ENCODE results near the gene LRRK1. TPM values are rescaled to one million over a fixed set of nuclear protein-coding genes. Genes with fewer than 3 reads are reported as not detected.
A peak's percentile ranks its signal among the peaks of the same experiment; 100 is the strongest.

The LRRK1 gene
- total and polyA plus RNA-seq, 4 donors = 5.0 to 5.3 (median 5.2) TPM

DNA sequence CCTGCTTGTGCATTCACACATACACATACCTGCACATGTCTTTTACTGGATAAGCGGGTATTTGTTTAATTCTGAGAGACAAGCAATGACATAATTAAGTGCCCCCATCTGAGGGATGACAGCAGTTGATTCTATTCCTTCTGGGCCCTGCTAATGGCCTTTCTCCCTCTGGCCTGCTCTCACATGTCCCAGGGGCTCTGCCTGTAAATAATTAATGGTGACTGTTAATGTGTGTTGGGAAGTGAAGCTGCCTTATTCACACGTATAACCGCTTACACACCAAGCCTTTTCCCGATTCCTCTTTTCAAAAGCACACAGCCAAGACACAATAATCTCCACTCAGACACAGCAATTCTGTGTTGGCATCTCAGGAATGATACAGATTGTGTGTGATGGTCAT is 47.8 kb downstream of the LRRK1 start:
- no CpG with 5 or more reads among the region's 4 CpGs for WGBS (ENCODE audit: insufficient coverage)
- Histone ChIP-seq H3K4me3 (ENCODE audit: low read depth, low read length) (no peak overlapping the region), H3K27me3 (ENCODE audit: control insufficient read depth, insufficient read depth, low read length) (peaks cover 5% of the 10 kb centered on the region), H3K27ac (ENCODE audit: low read depth, low read length) (no peak overlapping the region), H3K9me3 (ENCODE audit: control insufficient read depth, insufficient read depth, low read length) (no peaks in the 10 kb centered on the region), H3K36me3 (ENCODE audit: control insufficient read depth, insufficient read depth, low read length) (no peaks in the 10 kb centered on the region), H3K4me1 (ENCODE audit: control insufficient read depth, insufficient read depth, low read length) (no peaks in the 10 kb centered on the region)
- DNase-seq (ENCODE audit: low read depth in 4 of 6, low spot score in 6 of 6) = peak in 1 of 6 donors; percentile 13

DNA sequence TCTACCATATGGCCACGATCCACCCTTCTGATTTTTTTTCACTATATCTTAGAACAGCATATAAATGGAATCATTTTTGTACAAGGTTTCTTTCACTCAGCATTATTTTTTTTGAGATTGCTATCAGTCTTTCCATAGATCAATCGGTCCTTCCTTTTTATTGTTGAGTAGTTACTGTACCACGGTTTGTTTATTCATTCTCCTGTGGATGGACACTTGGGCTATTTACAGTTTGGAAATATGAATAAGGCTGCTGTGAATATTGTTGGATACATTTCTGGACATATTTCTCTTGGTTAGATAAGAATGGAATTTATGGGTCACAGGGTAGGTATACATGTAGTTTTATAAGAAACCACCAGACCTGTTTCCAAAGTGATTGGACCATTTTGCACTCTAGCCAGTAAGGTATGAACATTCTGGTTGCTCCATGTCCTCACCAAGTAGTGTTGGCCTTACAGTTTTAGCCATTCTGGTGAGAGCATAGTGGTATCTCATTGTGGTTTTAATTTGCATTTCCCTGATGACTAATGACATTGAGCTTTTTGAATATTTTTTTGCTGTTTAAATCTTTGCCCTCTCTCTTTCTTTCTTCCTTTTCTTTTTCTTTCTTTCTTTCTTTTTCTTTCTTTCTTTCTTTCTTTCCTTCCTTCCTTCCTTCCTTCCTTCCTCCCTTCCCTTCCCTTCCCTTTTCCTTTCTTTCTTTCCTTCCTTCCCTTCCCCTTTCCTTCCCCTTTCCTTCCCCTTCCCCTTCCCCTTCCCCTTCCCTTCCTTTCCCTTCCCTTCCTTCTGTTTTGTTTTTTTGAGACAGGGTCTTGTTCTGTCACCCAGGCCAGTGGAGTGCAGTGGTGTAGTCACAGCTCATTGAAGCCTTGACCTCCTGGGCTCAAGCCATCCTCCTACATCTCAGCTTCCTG is 49.2 kb downstream of the LRRK1 start:
- H3K27ac ChIP-seq (ENCODE audit: low read depth, low read length) = no peak overlapping the region
- no peak overlapping the region for H3K4me3 ChIP-seq (ENCODE audit: low read depth, low read length)
- no peak for DNase-seq (ENCODE audit: low read depth in 4 of 6, low spot score in 6 of 6)
- no peaks in the 10 kb centered on the region for H3K36me3 ChIP-seq (ENCODE audit: control insufficient read depth, insufficient read depth, low read length)
- H3K4me1 ChIP-seq (ENCODE audit: control insufficient read depth, insufficient read depth, low read length) = peaks cover 4% of the 10 kb centered on the region
- H3K27me3 ChIP-seq (ENCODE audit: control insufficient read depth, insufficient read depth, low read length) = peaks cover 13% of the 10 kb centered on the region
- no peaks in the 10 kb centered on the region for H3K9me3 ChIP-seq (ENCODE audit: control insufficient read depth, insufficient read depth, low read length)
- 67% methylated on average over 1 of the region's 3 CpGs for WGBS (ENCODE audit: insufficient coverage)

DNA sequence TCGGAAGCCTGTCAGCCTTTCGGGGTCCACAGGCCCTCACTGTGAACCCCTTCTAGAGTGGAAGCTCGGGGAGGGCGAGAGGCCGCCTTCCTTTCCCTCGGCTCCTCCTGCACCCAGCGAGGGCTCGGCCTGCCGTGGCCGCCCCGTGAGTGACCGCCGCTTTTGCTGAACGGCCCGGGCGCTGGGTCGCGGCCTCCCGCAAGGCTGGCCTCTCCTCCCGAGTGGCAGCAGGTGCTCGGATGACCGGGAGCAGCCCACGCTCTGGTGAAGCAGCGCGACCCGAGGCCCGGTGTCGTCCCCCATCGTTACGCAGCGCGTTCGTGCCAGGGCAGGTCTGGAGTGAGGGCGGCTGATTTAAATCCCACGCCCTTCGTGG is 53.8 kb downstream of the LRRK1 start:
- WGBS (ENCODE audit: insufficient coverage) = 19% methylated on average over 36 of the region's 36 CpGs
- H3K27me3 ChIP-seq (ENCODE audit: control insufficient read depth, insufficient read depth, low read length) = peaks cover 52% of the 10 kb centered on the region
- H3K27ac ChIP-seq (ENCODE audit: low read depth, low read length) = no peak overlapping the region
- no peak for DNase-seq (ENCODE audit: low read depth in 4 of 6, low spot score in 6 of 6)
- H3K4me3 ChIP-seq (ENCODE audit: low read depth, low read length) = no peak overlapping the region
- H3K36me3 ChIP-seq (ENCODE audit: control insufficient read depth, insufficient read depth, low read length) = no peaks in the 10 kb centered on the region
- peaks cover 10% of the 10 kb centered on the region for H3K4me1 ChIP-seq (ENCODE audit: control insufficient read depth, insufficient read depth, low read length)
- no peaks in the 10 kb centered on the region for H3K9me3 ChIP-seq (ENCODE audit: control insufficient read depth, insufficient read depth, low read length)

DNA sequence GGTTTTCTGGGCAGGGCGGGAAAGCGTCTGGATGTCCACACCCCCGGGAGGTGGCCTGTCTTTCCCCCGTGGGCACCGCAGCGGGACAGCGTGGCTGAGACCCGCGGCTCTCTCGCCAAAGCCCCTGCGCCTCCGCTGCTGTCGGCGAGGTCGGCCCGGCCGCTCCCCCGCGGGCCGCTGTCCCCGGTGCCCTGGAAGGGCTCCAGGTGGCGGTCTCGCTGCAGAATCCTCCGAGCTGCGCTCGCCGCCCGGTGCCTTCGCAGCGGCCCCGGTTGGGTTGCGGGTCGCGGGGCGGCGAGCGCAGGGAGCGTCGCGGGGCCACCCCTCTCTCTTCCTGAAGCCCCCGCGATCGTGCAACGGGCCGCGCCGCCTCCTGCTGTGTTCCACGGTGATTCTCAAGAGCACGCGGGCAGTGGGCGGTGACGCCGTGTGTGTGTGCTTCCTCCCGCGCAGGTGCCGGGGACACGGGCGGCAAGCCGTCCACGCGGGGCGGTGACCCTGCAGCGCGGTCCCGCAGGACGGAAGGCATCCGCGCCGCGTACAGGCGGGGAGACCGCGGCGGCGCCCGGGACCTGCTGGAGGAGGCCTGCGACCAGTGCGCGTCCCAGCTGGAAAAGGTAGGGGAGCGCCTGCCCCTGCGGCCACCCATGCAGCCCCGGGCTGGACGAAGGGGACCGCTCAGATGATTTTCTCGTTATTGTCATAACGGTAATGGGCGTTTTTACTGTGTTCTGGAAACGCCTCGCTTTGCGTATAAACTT is 54.4 kb downstream of the LRRK1 start:
- Histone ChIP-seq H3K27me3 (ENCODE audit: control insufficient read depth, insufficient read depth, low read length) (peaks cover 54% of the 10 kb centered on the region), H3K4me3 (ENCODE audit: low read depth, low read length) (no peak overlapping the region), H3K4me1 (ENCODE audit: control insufficient read depth, insufficient read depth, low read length) (peaks cover 10% of the 10 kb centered on the region), H3K36me3 (ENCODE audit: control insufficient read depth, insufficient read depth, low read length) (no peaks in the 10 kb centered on the region), H3K9me3 (ENCODE audit: control insufficient read depth, insufficient read depth, low read length) (no peaks in the 10 kb centered on the region), H3K27ac (ENCODE audit: low read depth, low read length) (no peak overlapping the region)
- DNase-seq (ENCODE audit: low read depth in 4 of 6, low spot score in 6 of 6) = peak in 2 of 6 donors; percentile 21 to 52
- WGBS (ENCODE audit: insufficient coverage) = 2% methylated on average over 86 of the region's 90 CpGs

DNA sequence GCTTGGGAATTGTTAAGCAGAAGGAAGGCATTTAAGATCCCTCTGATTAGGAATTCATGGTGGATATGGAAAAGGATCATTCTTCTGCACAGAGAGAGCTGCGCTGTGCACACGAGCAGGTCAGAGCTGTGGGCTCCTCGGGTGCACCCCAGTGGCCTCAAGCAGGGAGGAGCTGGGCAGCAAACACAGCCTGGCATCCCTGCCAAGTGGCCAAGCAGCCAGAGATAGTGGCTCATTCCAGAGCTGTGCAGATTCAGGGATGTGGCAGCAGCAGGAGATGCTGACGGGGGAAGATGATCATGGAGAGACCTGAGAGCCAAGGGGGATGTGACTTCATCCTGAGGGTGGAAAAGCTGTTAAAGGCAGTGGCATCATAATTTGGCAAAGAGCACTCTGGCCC is 55.9 kb downstream of the LRRK1 start:
- peaks cover 54% of the 10 kb centered on the region for H3K27me3 ChIP-seq (ENCODE audit: control insufficient read depth, insufficient read depth, low read length)
- no peak overlapping the region for H3K27ac ChIP-seq (ENCODE audit: low read depth, low read length)
- no peaks in the 10 kb centered on the region for H3K9me3 ChIP-seq (ENCODE audit: control insufficient read depth, insufficient read depth, low read length)
- peaks cover 10% of the 10 kb centered on the region for H3K4me1 ChIP-seq (ENCODE audit: control insufficient read depth, insufficient read depth, low read length)
- H3K36me3 ChIP-seq (ENCODE audit: control insufficient read depth, insufficient read depth, low read length) = no peaks in the 10 kb centered on the region
- WGBS (ENCODE audit: insufficient coverage) = 48% methylated on average over 4 of the region's 4 CpGs
- no peak overlapping the region for H3K4me3 ChIP-seq (ENCODE audit: low read depth, low read length)
- no peak for DNase-seq (ENCODE audit: low read depth in 4 of 6, low spot score in 6 of 6)

DNA sequence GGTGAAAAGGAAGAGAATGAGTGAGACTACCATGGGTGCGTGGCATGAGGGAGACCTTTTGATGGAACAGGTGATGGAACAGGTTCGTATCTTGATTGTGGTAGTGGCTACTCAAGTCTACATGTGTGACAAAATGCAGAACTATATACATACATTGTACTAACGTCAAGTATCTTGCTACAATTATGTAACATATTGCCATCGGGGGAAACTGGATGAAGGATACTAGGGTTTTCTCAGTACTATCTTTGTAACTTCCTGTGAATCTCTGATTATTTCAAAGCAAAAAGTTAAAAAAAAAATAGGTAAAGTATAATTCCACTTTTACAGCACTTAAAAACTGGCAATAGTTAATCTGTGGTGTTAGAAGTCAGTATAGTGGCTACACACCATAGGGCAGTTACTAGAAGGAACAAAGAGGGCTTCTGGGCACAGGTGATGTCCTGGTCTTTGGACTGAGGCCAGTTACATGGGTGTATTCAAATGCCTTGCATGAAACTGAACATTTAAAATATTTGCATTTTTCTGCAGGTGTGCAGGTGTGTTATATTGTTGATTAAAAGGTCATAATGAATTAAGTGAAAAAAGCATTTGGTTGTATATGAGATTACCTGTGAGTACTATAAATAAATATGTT is 61.4 kb downstream of the LRRK1 start:
- 57% methylated on average over 1 of the region's 4 CpGs for WGBS (ENCODE audit: insufficient coverage)
- DNase-seq (ENCODE audit: low read depth in 4 of 6, low spot score in 6 of 6) = no peak
- Histone ChIP-seq H3K4me3 (ENCODE audit: low read depth, low read length) (no peak overlapping the region), H3K36me3 (ENCODE audit: control insufficient read depth, insufficient read depth, low read length) (no peaks in the 10 kb centered on the region), H3K9me3 (ENCODE audit: control insufficient read depth, insufficient read depth, low read length) (no peaks in the 10 kb centered on the region), H3K27ac (ENCODE audit: low read depth, low read length) (no peak overlapping the region), H3K4me1 (ENCODE audit: control insufficient read depth, insufficient read depth, low read length) (no peaks in the 10 kb centered on the region), H3K27me3 (ENCODE audit: control insufficient read depth, insufficient read depth, low read length) (peaks cover 18% of the 10 kb centered on the region)

DNA sequence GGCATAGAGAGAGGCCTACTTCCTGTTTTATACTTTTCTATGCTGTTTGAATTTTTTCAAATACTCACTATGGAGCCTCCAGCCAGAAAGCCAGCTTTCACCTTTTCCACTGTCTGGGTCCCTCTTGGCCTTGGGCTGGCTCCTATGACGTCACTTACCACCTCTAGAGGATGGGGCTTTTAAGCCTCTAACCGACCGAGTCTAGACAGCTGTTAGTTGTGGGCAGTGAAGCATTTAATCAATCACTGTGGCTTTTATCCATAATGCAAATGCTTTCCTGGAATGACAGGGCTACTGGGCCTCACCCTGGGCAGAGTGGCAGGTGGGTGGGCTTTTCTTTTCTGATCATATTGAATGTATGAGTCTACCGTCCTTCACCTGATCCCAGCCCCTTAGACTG is 61.9 kb downstream of the LRRK1 start:
- DNase-seq (ENCODE audit: low read depth in 4 of 6, low spot score in 6 of 6) = no peak
- H3K9me3 ChIP-seq (ENCODE audit: control insufficient read depth, insufficient read depth, low read length) = no peaks in the 10 kb centered on the region
- H3K4me3 ChIP-seq (ENCODE audit: low read depth, low read length) = no peak overlapping the region
- peaks cover 15% of the 10 kb centered on the region for H3K27me3 ChIP-seq (ENCODE audit: control insufficient read depth, insufficient read depth, low read length)
- H3K27ac ChIP-seq (ENCODE audit: low read depth, low read length) = no peak overlapping the region
- no peaks in the 10 kb centered on the region for H3K36me3 ChIP-seq (ENCODE audit: control insufficient read depth, insufficient read depth, low read length)
- H3K4me1 ChIP-seq (ENCODE audit: control insufficient read depth, insufficient read depth, low read length) = no peaks in the 10 kb centered on the region
- no CpG with 5 or more reads among the region's 4 CpGs for WGBS (ENCODE audit: insufficient coverage)

DNA sequence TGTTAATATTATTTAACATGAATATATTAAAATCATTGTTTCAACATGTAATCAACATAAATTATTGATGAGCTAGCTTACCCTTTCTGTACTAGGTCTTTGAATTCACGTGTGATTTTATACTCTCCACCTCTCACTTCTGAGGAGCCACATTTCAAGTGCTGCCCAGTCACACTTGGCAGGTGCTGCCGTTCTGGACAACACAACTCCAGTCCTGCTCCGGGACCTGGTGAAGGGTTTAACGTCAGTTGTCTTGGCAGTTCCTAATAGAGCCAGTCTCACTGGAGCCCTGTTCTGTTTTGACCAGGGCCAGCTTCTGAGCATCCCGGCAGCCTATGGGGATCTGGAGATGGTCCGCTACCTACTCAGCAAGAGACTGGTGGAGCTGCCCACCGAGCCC is 64.1 kb downstream of the LRRK1 start:
- no peak for DNase-seq (ENCODE audit: low read depth in 4 of 6, low spot score in 6 of 6)

DNA sequence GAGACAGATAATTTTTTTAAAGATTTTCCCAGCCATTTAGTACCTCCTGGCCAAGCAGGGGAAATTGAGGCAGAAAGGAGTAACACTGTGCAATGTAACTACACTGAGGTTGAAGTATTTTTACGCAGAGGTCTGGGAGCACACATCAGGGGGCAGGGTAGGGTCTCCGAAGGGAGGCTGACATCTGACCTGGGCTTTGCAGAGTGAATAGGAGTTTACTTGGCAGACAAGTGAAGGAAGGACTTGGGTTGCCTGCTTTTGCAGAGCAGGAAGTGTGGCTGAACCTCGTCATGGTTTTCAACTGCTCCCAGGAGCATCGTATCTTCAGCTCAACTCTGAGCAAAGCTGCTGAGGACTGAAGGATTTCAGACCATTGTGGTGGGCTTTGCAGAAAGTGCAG is 66.2 kb downstream of the LRRK1 start:
- Histone ChIP-seq H3K9me3 (ENCODE audit: control insufficient read depth, insufficient read depth, low read length) (no peaks in the 10 kb centered on the region), H3K36me3 (ENCODE audit: control insufficient read depth, insufficient read depth, low read length) (no peaks in the 10 kb centered on the region), H3K4me3 (ENCODE audit: low read depth, low read length) (no peak overlapping the region), H3K27ac (ENCODE audit: low read depth, low read length) (no peak overlapping the region), H3K27me3 (ENCODE audit: control insufficient read depth, insufficient read depth, low read length) (no peaks in the 10 kb centered on the region), H3K4me1 (ENCODE audit: control insufficient read depth, insufficient read depth, low read length) (no peaks in the 10 kb centered on the region)
- WGBS (ENCODE audit: insufficient coverage) = 75% methylated on average over 4 of the region's 4 CpGs
- DNase-seq (ENCODE audit: low read depth in 4 of 6, low spot score in 6 of 6) = no peak

More for the DNA sequence above, 64.1 kb downstream of the LRRK1 start:
- 89% methylated on average over 7 of the region's 7 CpGs for WGBS (ENCODE audit: insufficient coverage)
- Histone ChIP-seq H3K4me1 (ENCODE audit: control insufficient read depth, insufficient read depth, low read length) (no peaks in the 10 kb centered on the region), H3K27ac (ENCODE audit: low read depth, low read length) (no peak overlapping the region), H3K36me3 (ENCODE audit: control insufficient read depth, insufficient read depth, low read length) (no peaks in the 10 kb centered on the region), H3K4me3 (ENCODE audit: low read depth, low read length) (no peak overlapping the region), H3K9me3 (ENCODE audit: control insufficient read depth, insufficient read depth, low read length) (no peaks in the 10 kb centered on the region), H3K27me3 (ENCODE audit: control insufficient read depth, insufficient read depth, low read length) (no peaks in the 10 kb centered on the region)
